HuH-7 (cell line): ENCODE results near the gene XPO5.
"Not testable (repeated sequence)": the region's sequence is repeated elsewhere in the genome, so short reads cannot be mapped to it uniquely, and the experiment has no call there.

Source experiments
- DNase-seq: peaks from one replicate; pipeline ENCODE4 v3.0.0; 2011; ENCODE audit warnings: low spot score

The XPO5 gene

GRCh38 chr6:43575772-43576551 lies at the start of gene XPO5, which contains the start of gene POLH:
XPO5 (minus strand) TSS chr6:43576038; CDS start chr6:43575864, 174 bp downstream.
POLH (plus strand) TSS chr6:43576185; CDS start chr6:43582320, 6,135 bp downstream.
- DNase-seq = peak; percentile 91

- DNase-seq = no peak
Observed at GRCh38 chr6:43625393-43625992, 49.7 kb upstream of the XPO5 start.

GRCh38 chr6:43624786-43625288 lies 49.0 kb upstream of the XPO5 start:
- no peak for DNase-seq

- no peak for DNase-seq
Observed at GRCh38 chr6:43623880-43624785, 48.3 kb upstream of the XPO5 start.

- DNase-seq = no peak
Observed at GRCh38 chr6:43622541-43622940, 46.7 kb upstream of the XPO5 start.

GRCh38 chr6:43621836-43622180 lies 46.0 kb upstream of the XPO5 start:
- no peak for DNase-seq

GRCh38 chr6:43621078-43621835 lies 45.4 kb upstream of the XPO5 start:
- no peak for DNase-seq

- DNase-seq = no peak
Observed at GRCh38 chr6:43616725-43617472, 41.1 kb upstream of the XPO5 start.

- DNase-seq = no peak
Observed at GRCh38 chr6:43614396-43614730, 38.5 kb upstream of the XPO5 start.

- no peak for DNase-seq
Observed at GRCh38 chr6:43613721-43614395, 38.0 kb upstream of the XPO5 start.

GRCh38 chr6:43610431-43610830 lies 34.6 kb upstream of the XPO5 start:
- no peak for DNase-seq

GRCh38 chr6:43609402-43609801 lies 33.6 kb upstream of the XPO5 start:
- no peak for DNase-seq

GRCh38 chr6:43608807-43609206 lies 33.0 kb upstream of the XPO5 start:
- DNase-seq = no peak

GRCh38 chr6:43608310-43608763 lies 32.5 kb upstream of the XPO5 start:
- peak; percentile 45 for DNase-seq

GRCh38 chr6:43606019-43606418 lies 30.2 kb upstream of the XPO5 start:
- DNase-seq = no peak

GRCh38 chr6:43604174-43604573 lies 28.3 kb upstream of the XPO5 start:
- no peak for DNase-seq

GRCh38 chr6:43600595-43600994 lies 24.8 kb upstream of the XPO5 start:
- no peak for DNase-seq

GRCh38 chr6:43593938-43594337 lies 18.1 kb upstream of the XPO5 start:
- DNase-seq = no peak

- DNase-seq = not testable (repeated sequence)
Observed at GRCh38 chr6:43589564-43589963, 13.7 kb upstream of the XPO5 start.

GRCh38 chr6:43588194-43588593 lies 12.4 kb upstream of the XPO5 start:
- no peak for DNase-seq
